K562 (cell line): Measurements from ENCODE around the gene BCL2A1. TPM values are rescaled to one million over a fixed set of nuclear protein-coding genes. Genes with fewer than 3 reads are reported as not detected.

Experiments used
- ATAC-seq: fragments of 200-7000 bp; cut with Tn5 transposase; 3 replicates; pipeline ENCODE4 v1.9.1; 2020; ENCODE audit warnings: moderate library complexity
- BruUV-seq: library from RNA; stranded (reverse); fragments of 400-500 nt; replicated peaks from 2 replicates; lab custom pipeline; 2021; lab: Mats Ljungman, UMichigan
- CTCF ChIA-PET: fragments of 300-600 bp; formaldehyde crosslinking; extraction: SDS; loops from one replicate; lab custom pipeline; 2021; ENCODE audit warnings: low intra/inter-chr PET ratio; lab: Yijun Ruan, JAX
- POLR2A ChIA-PET: fragments of 300-600, 350-650 bp; sonication (Branson Sonifier 250); formaldehyde crosslinking; extraction: SDS; loops from one replicate; lab custom pipeline; 2021; ENCODE audit warnings: antibody characterized with exemption, inconsistent platforms; lab: Yijun Ruan, JAX
- DNase-seq, 4 experiments: peaks; one replicate each; pipeline versions ENCODE4 v3.0.0 to v3.0.0-alpha.2; 2011 to 2018; ENCODE audit warnings: low spot score in 3 of 4, mixed read lengths in 3 of 4; ENCODE audit errors: extremely low read depth in 1 of 4
- FAIRE-seq: peaks from 2 replicates; lab custom pipeline; 2011; peaks lifted over from hg19 to GRCh38; lab: Jason Lieb, UNC
- H2AFZ ChIP-seq: 2 replicates; pipeline ENCODE4 v1.6.0; 2011; ENCODE audit warnings: low read depth, low read length, control low read depth, inconsistent platforms
- H3K27ac ChIP-seq: fragments of 200-600 bp; 3 replicates; pipeline ENCODE4 v1.8.0; 2011; ENCODE audit warnings: low read depth, mild to moderate bottlenecking, control low read depth, inconsistent platforms, low read length, moderate library complexity, mixed read lengths; ENCODE audit errors: extremely low read depth
- H3K27me3 ChIP-seq, 2 experiments: fragments of 300-600 bp in 1 of 2; 2 replicates in 1 of 2; 3 replicates in 1 of 2; pipeline versions ENCODE4 v1.6.0 to v1.8.0; 2011; ENCODE audit warnings: inconsistent platforms in 2 of 2, low read length in 2 of 2, mild to moderate bottlenecking in 1 of 2, mixed read lengths in 1 of 2, moderate library complexity in 1 of 2; ENCODE audit not compliant: control insufficient read depth in 2 of 2, insufficient read depth in 2 of 2
- H3K36me3 ChIP-seq: fragments of 300-600 bp; 3 replicates; pipeline ENCODE4 v1.8.0; 2011; ENCODE audit warnings: mild to moderate bottlenecking, low read length, inconsistent platforms; ENCODE audit not compliant: control insufficient read depth, insufficient read depth
- H3K4me1 ChIP-seq, 2 experiments: fragments of 200-600 bp in 1 of 2; replicated peaks in 1 of 2; 2 replicates in 1 of 2; 3 replicates in 1 of 2; pipeline versions ENCODE4 v1.5.1 to v1.8.0; 2011; ENCODE audit warnings: inconsistent platforms in 2 of 2, low read length in 2 of 2, mild to moderate bottlenecking in 1 of 2, mixed read lengths in 1 of 2, moderate library complexity in 1 of 2; ENCODE audit not compliant: control insufficient read depth in 2 of 2, insufficient read depth in 2 of 2
- H3K4me2 ChIP-seq: 2 replicates; pipeline ENCODE4 v1.6.1; 2011; ENCODE audit warnings: low read length, control low read depth, inconsistent platforms, mixed read lengths; ENCODE audit not compliant: insufficient read depth
- H3K4me3 ChIP-seq: fragments of 200-600 bp; sonication (generic), shearing (Covaris generic); 2 replicates; pipeline ENCODE4 v1.5.1; 2016; ENCODE audit warnings: control low read depth, inconsistent platforms
- H3K79me2 ChIP-seq: fragments of 200-600 bp; 3 replicates; pipeline ENCODE4 v1.8.0; 2011; ENCODE audit warnings: low read length, inconsistent platforms; ENCODE audit not compliant: control insufficient read depth, insufficient read depth
- H3K9ac ChIP-seq, 2 experiments: 2 replicates each; pipeline versions ENCODE4 v1.6.0 to v1.6.1; 2011; ENCODE audit warnings: low read depth in 2 of 2, low read length in 2 of 2, control low read depth in 1 of 2, inconsistent platforms in 1 of 2, mild to moderate bottlenecking in 1 of 2, mixed read lengths in 1 of 2; ENCODE audit not compliant: insufficient read depth in 1 of 2
- H3K9me1 ChIP-seq: one replicate; pipeline ENCODE4 v1.6.0; 2011; ENCODE audit warnings: inconsistent platforms, mild to moderate bottlenecking, low read length, moderate library complexity; ENCODE audit not compliant: control insufficient read depth, insufficient read depth
- H3K9me3 ChIP-seq: replicated peaks from 2 replicates; pipeline ENCODE4 v1.5.1; 2011; ENCODE audit warnings: low read depth, low read length, inconsistent platforms; ENCODE audit not compliant: control insufficient read depth, insufficient read depth
- H4K20me1 ChIP-seq: replicated peaks from 2 replicates; pipeline ENCODE4 v1.6.1; 2011; ENCODE audit warnings: low read length, inconsistent platforms, mixed read lengths; ENCODE audit not compliant: control insufficient read depth, insufficient read depth
- VEZF1 ChIP-seq: fragments of 200-800 bp; sonication (Bioruptor generic); IDR thresholded peaks from 2 replicates; pipeline ENCODE4 v1.6.1; 2017; ENCODE audit warnings: missing genetic modification characterization, missing compliant biosample characterization
- ZNF408 ChIP-seq: fragments of 250-450 bp; sonication (Bioruptor Pico); IDR thresholded peaks from 2 replicates; pipeline ENCODE4 v1.4.0; 2020; ENCODE audit warnings: low read depth, mild to moderate bottlenecking, moderate library complexity
- WGBS: fragments of 100-300 bp; shearing (Covaris generic); methylation state at CpG from one replicate; pipeline ENCODE4 v1.1.6; 2016; ENCODE audit warnings: low coverage, mixed read lengths; ENCODE audit not compliant: insufficient coverage; ENCODE audit errors: missing lambda C conversion rate; 5-methylcytosine and 5-hydroxymethylcytosine counted together
- in situ Hi-C: fragments of 300-500 bp; cut with MboI; formaldehyde crosslinking; loops from 4 replicates; pipeline ENCODE4 v1.15.0; 2018; ENCODE audit warnings: inconsistent platforms, mixed read lengths
- intact Hi-C: fragments of 100-400 bp; cut with micrococcal nuclease; formaldehyde crosslinking; loops from 2 replicates; pipeline ENCODE4 v1.14.2; 2022
- polyA plus RNA-seq, 8 experiments: library from polyadenylated mRNA; depleted of rRNA in 4 of 8; stranded (reverse) in 5 of 8; unstranded in 3 of 8; fragments of >200 nt; fragmentation: Nextera tagmentation in 2 of 8; fragmentation: Illumina TruSeq in 1 of 8; extraction: Ambion mirVana in 2 of 8; extraction: Trizol in 1 of 8; gene quantifications; 2 replicates each; pipeline versions ENCODE4 v1.2.1 to v1.2.3, GENCODE V29; 2011 to 2014; ENCODE audit warnings: inconsistent platforms in 1 of 8, missing spikeins in 1 of 8
- total RNA-seq, 7 experiments: library from RNA; depleted of rRNA in 6 of 7; stranded (reverse); fragments of >200 nt in 6 of 7; fragmentation: Illumina TruSeq in 2 of 7; extraction: Trizol in 2 of 7; gene quantifications; 2 replicates each; pipeline versions ENCODE4 v1.2.1 to v1.2.3, GENCODE V29; 2011 to 2021; ENCODE audit warnings: low replicate concordance in 1 of 7

BCL2A1 gene
- total and polyA plus RNA-seq, 9 of the 15 experiments (the other 6 are each of a cell fraction or from before 2014, with no cell fraction given) = 0.11 to 1.2 (median 0.25) TPM; not detected in 4

GRCh38 chr15:79948761-79949160, 22.2 kb downstream of the BCL2A1 start:
- Histone ChIP-seq H3K9me3 (no peaks in the 10 kb centered on the region), H3K27me3 (no peaks in the 10 kb centered on the region), H4K20me1 (no peaks in the 10 kb centered on the region), H3K27ac (peak overlapping the region; percentile 57; the same call in 2 of the 3 replicates), H3K4me3 (no peak overlapping the region), H3K36me3 (no peaks in the 10 kb centered on the region), H3K9ac (0 out of 4 replicates have a peak overlapping the region, but pooled peaks of 1 of the 2 experiments have one; percentile 27), H3K4me1 (peaks cover 0 to 17% of the 10 kb centered on the region in 2 experiments; a peak in 3 of 5 replicates), H3K9me1 (no peaks in the 10 kb centered on the region), H3K79me2 (no peaks in the 10 kb centered on the region), H2AFZ (peak overlapping the region; percentile 88), H3K4me2 (peak overlapping the region; percentile 57)
- 23% methylated on average over 3 of the region's 3 CpGs for WGBS
- POLR2A ChIA-PET = interaction anchor here (0.7 to 1.2 kb wide), 3 partner anchors 15 to 122 kb away, joined by 3 to 7 read pairs (median 3); no protein-coding TSS in a partner anchor
- CTCF ChIA-PET = no interaction called here
- intact Hi-C loops = no loop called here
- TF ChIP-seq VEZF1 (CRISPR knock-in tag) (peak; percentile 50; the same call in 1 of the 2 replicates), ZNF408 (CRISPR knock-in tag) (no peak)
- BruUV-seq = no TSS peak
- ATAC-seq = peak; percentile 48
- no peak for FAIRE-seq
- in situ Hi-C loops = no loop called here
- DNase-seq = peak in 2 of 4 experiments; percentile 12 to 22
